SK-N-SH treated with all-trans-retinoic acid at 6 μM for 48 hours (cell line): ENCODE measurements around the gene TRIM17.

Experiments
- ATAC-seq: fragments of 200-7000 bp; cut with Tn5 transposase; 3 replicates; pipeline ENCODE4 v1.9.1; 2020; ENCODE audit warnings: mild to moderate bottlenecking, moderate library complexity
- ARNTL ChIP-seq: fragments of 450-650 bp; formaldehyde crosslinking; IDR thresholded peaks from 2 replicates; pipeline ENCODE4 v1.5.0; 2020; ENCODE audit warnings: low read depth, mild to moderate bottlenecking, moderate library complexity, borderline replicate concordance
- BACH2 ChIP-seq: fragments of 250-450 bp; sonication (Bioruptor Pico); IDR thresholded peaks from 2 replicates; pipeline ENCODE4 v1.9.0; 2021; ENCODE audit warnings: mild to moderate bottlenecking, borderline replicate concordance
- CREB5 ChIP-seq: fragments of 250-450 bp; sonication (Bioruptor Pico); IDR thresholded peaks from 2 replicates; pipeline ENCODE4 v1.5.1; 2020; ENCODE audit warnings: low read depth, mild to moderate bottlenecking, moderate library complexity
- ESRRG ChIP-seq: fragments of 250-450 bp; sonication (Bioruptor Pico); IDR thresholded peaks from 2 replicates; pipeline ENCODE4 v1.6.1; 2021; ENCODE audit warnings: mild to moderate bottlenecking
- GLIS3 ChIP-seq: fragments of 250-450 bp; sonication (Bioruptor Pico); IDR thresholded peaks from 2 replicates; pipeline ENCODE4 v1.5.0; 2020; ENCODE audit warnings: mild to moderate bottlenecking, moderate library complexity
- ISL1 ChIP-seq: fragments of 250-450 bp; sonication (Bioruptor Pico); IDR thresholded peaks from 2 replicates; pipeline ENCODE4 v2.1.2; 2022; ENCODE audit warnings: mild to moderate bottlenecking, moderate library complexity
- OSR1 ChIP-seq: fragments of 250-450 bp; sonication (Bioruptor Pico); IDR thresholded peaks from 2 replicates; pipeline ENCODE4 v1.8.0; 2022; ENCODE audit warnings: moderate library complexity, mild to moderate bottlenecking, inconsistent platforms
- PPARA ChIP-seq: fragments of 250-450 bp; sonication (Bioruptor Pico); IDR thresholded peaks from 2 replicates; pipeline ENCODE4 v1.5.0; 2020; ENCODE audit warnings: mild to moderate bottlenecking, borderline replicate concordance
- TCF4 ChIP-seq: fragments of 250-450 bp; sonication (Bioruptor Pico); IDR thresholded peaks from 2 replicates; pipeline ENCODE4 v1.8.0; 2021; ENCODE audit warnings: mild to moderate bottlenecking, moderate library complexity, borderline replicate concordance
- TOX ChIP-seq: fragments of 250-450 bp; sonication (Bioruptor Pico); IDR thresholded peaks from 2 replicates; pipeline ENCODE4 v1.8.0; 2021; ENCODE audit warnings: mild to moderate bottlenecking, moderate library complexity, borderline replicate concordance
- TSHZ2 ChIP-seq: fragments of 250-450 bp; sonication (Bioruptor Pico); IDR thresholded peaks from 2 replicates; pipeline ENCODE4 v1.5.0; 2020; ENCODE audit warnings: mild to moderate bottlenecking, moderate library complexity
- ZC3H10 ChIP-seq: fragments of 250-450 bp; sonication (Bioruptor Pico); IDR thresholded peaks from 2 replicates; pipeline ENCODE4 v1.5.1; 2021; ENCODE audit warnings: mild to moderate bottlenecking, moderate library complexity
- ZFP3 ChIP-seq: fragments of 250-450 bp; sonication (Bioruptor Pico); IDR thresholded peaks from 2 replicates; pipeline ENCODE4 v1.5.0; 2020; ENCODE audit warnings: mild to moderate bottlenecking, moderate library complexity
- ZFP30 ChIP-seq: fragments of 450-650 bp; formaldehyde crosslinking; IDR thresholded peaks from 2 replicates; pipeline ENCODE4 v1.5.0; 2022; ENCODE audit warnings: mild to moderate bottlenecking, moderate library complexity
- ZNF565 ChIP-seq: fragments of 450-650 bp; formaldehyde crosslinking; conservative IDR thresholded peaks from 2 replicates; pipeline ENCODE4 v1.5.0; 2020; ENCODE audit warnings: low read depth, mild to moderate bottlenecking, moderate library complexity
- ZNF70 ChIP-seq: fragments of 450-650 bp; formaldehyde crosslinking; IDR thresholded peaks from 2 replicates; pipeline ENCODE4 v1.5.0; 2020; ENCODE audit warnings: mild to moderate bottlenecking, moderate library complexity

Gene TRIM17

GRCh38 chr1:228366866-228367741, 49.6 kb downstream of the TRIM17 start:
- no peak for ATAC-seq
- TF ChIP-seq GLIS3 (CRISPR knock-in tag) (no peak), ZFP30 (CRISPR knock-in tag) (no peak), ESRRG (CRISPR knock-in tag) (no peak), BACH2 (CRISPR knock-in tag) (no peak), CREB5 (CRISPR knock-in tag) (no peak), TCF4 (CRISPR knock-in tag) (no peak), ZC3H10 (CRISPR knock-in tag) (no peak), ISL1 (CRISPR knock-in tag) (no peak), ZFP3 (no peak), PPARA (CRISPR knock-in tag) (no peak), TSHZ2 (CRISPR knock-in tag) (no peak), ZNF70 (CRISPR knock-in tag) (no peak)

- TF ChIP-seq TCF4 (CRISPR knock-in tag) (no peak), OSR1 (no peak), TOX (CRISPR knock-in tag) (no peak), CREB5 (CRISPR knock-in tag) (no peak), ISL1 (CRISPR knock-in tag) (no peak)
- no peak for ATAC-seq
These were observed 50.4 kb downstream of the TRIM17 start for GRCh38 chr1:228366062-228366865.

- ATAC-seq, result no peak
These were observed 51.2 kb downstream of the TRIM17 start for GRCh38 chr1:228365271-228366061.

GRCh38 chr1:228364706-228365213, 51.9 kb downstream of the TRIM17 start:
- ATAC-seq, result no peak

More at GRCh38 chr1:228365271-228366061, 51.2 kb downstream of the TRIM17 start:
- TF ChIP-seq ISL1 (CRISPR knock-in tag) (no peak), ZFP30 (CRISPR knock-in tag) (no peak), TCF4 (CRISPR knock-in tag) (no peak), TOX (CRISPR knock-in tag) (no peak), ZNF565 (CRISPR knock-in tag) (no peak), ARNTL (CRISPR knock-in tag) (no peak)

More at GRCh38 chr1:228364706-228365213, 51.9 kb downstream of the TRIM17 start:
- no peak for TF ChIP-seq ZC3H10 (CRISPR knock-in tag)
